ENCODE data around the gene SHISA8. TPM values are rescaled to one million over a fixed set of nuclear protein-coding genes. Genes with fewer than 3 reads are reported as not detected.

Gene SHISA8
- total RNA-seq, 4 donors from 2014 or later, result 0.30 TPM; not detected in 3

MicroRNAs encoded within 50 kb of the gene (microRNA counts, 767-probe panel; counts per million panel counts)
- 0 to 1,932 counts per million in 2 donors for microRNA hsa-miR-33a-5p

Small RNAs within 50 kb of the gene (microRNA-seq; reads per million reads assigned to microRNA genes)
- 6.4 reads per million, percentile 11 among the genes with 10 or more reads in this experiment for gene MIR33A (ENCODE audit: borderline microRNAs expressed, borderline replicate concordance)

Small RNAs within 50 kb of the gene (small RNA-seq; reads per million reads assigned to genes)
- gene MIR33A, result not detected

Other genes with a start within 250 kb of the SHISA8 start
- gene SNU13, start 226.2 kb downstream of the SHISA8 start, total RNA-seq, result 100 to 1,000 TPM in 2 of 4 donors, 10 to 100 TPM in 2; 62.1 to 136 (median 96.2) TPM
- 1 to 10 TPM in 1 of 4 donors, under 1 TPM in 1, not detected in 2; 0.70 to 1.9 TPM for gene MEI1, start 215.6 kb downstream of the SHISA8 start, total RNA-seq
- 10 to 100 TPM in 2 of 4 donors, 1 to 10 TPM in 2; 4.1 to 24.3 (median 11.0) TPM for gene CCDC134, start 114.4 kb downstream of the SHISA8 start, total RNA-seq
- 10 to 100 TPM; 10.2 to 61.0 (median 29.0) TPM for gene SREBF2, start 82.0 kb downstream of the SHISA8 start, total RNA-seq
- 1 to 10 TPM in 1 of 4 donors, under 1 TPM in 1, not detected in 2; 0.30 to 1.3 TPM for gene TNFRSF13C, start 11.7 kb upstream of the SHISA8 start, total RNA-seq
- gene CENPM, start 32.1 kb upstream of the SHISA8 start, total RNA-seq, result 10 to 100 TPM in 1 of 4 donors, not detected in 3; 12.7 TPM
- 1 to 10 TPM in 1 of 4 donors, not detected in 3; 1.4 TPM for gene SEPTIN3, start 54.4 kb upstream of the SHISA8 start, total RNA-seq
- 1 to 10 TPM in 2 of 4 donors, not detected in 2; 3.7 to 6.6 TPM for gene WBP2NL, start 83.7 kb upstream of the SHISA8 start, total RNA-seq
- 10 to 100 TPM in 3 of 4 donors, 1 to 10 TPM in 1; 9.5 to 44.0 (median 28.8) TPM for gene NAGA, start 155.7 kb upstream of the SHISA8 start, total RNA-seq
- gene PHETA2, start 159.2 kb upstream of the SHISA8 start, total RNA-seq, result 10 to 100 TPM; 16.8 to 39.7 (median 18.7) TPM
- gene SMDT1, start 164.6 kb upstream of the SHISA8 start, total RNA-seq, result 10 to 100 TPM in 3 of 4 donors, 1 to 10 TPM in 1; 8.3 to 98.0 (median 33.2) TPM
- gene NDUFA6, start 175.7 kb upstream of the SHISA8 start, total RNA-seq, result 100 to 1,000 TPM in 1 of 4 donors, 10 to 100 TPM in 3; 36.5 to 116 (median 46.0) TPM
- gene CYP2D6, start 215.7 kb upstream of the SHISA8 start, total RNA-seq, result 1 to 10 TPM in 1 of 4 donors, under 1 TPM in 1, not detected in 2; 0.62 to 2.0 TPM